DND-41 (cell line): ENCODE data around the gene IPCEF1.

ENCODE experiments used
- ATAC-seq: fragments of 200-7000 bp; cut with Tn5 transposase; 3 replicates; pipeline ENCODE4 v1.9.1; 2021; ENCODE audit warnings: low read depth; ENCODE audit not compliant: insufficient read depth
- DNase-seq: peaks from one replicate; pipeline ENCODE4 v3.0.0-alpha.2; 2020
- H2AFZ ChIP-seq: 2 replicates; pipeline ENCODE4 v1.6.0; 2012; ENCODE audit warnings: low read depth, low read length
- H3K27ac ChIP-seq: 2 replicates; pipeline ENCODE4 v1.5.1; 2012; ENCODE audit warnings: low read length, inconsistent platforms
- H3K27me3 ChIP-seq: fragments of 200-600 bp; sonication (generic); 2 replicates; pipeline ENCODE4 v1.6.0; 2012; ENCODE audit warnings: low read length, mild to moderate bottlenecking, inconsistent platforms; ENCODE audit not compliant: insufficient read depth, poor library complexity
- H3K36me3 ChIP-seq: 2 replicates; pipeline ENCODE4 v1.5.1; 2012; ENCODE audit warnings: low read length, inconsistent platforms; ENCODE audit not compliant: insufficient read depth
- H3K4me1 ChIP-seq: 2 replicates; pipeline ENCODE4 v1.5.1; 2012; ENCODE audit warnings: mild to moderate bottlenecking, low read length; ENCODE audit not compliant: insufficient read depth
- H3K4me2 ChIP-seq: 2 replicates; pipeline ENCODE4 v1.6.0; 2012; ENCODE audit warnings: mild to moderate bottlenecking, moderate library complexity, low read length, inconsistent platforms; ENCODE audit not compliant: insufficient read depth
- H3K4me3 ChIP-seq, 2 experiments: fragments of 200-600 bp in 1 of 2; shearing (Covaris generic) in 1 of 2; 2 replicates each; pipeline ENCODE4 v1.5.1; 2012 to 2016; ENCODE audit warnings: inconsistent platforms in 2 of 2, low read length in 2 of 2, mild to moderate bottlenecking in 2 of 2, low read depth in 1 of 2, moderate library complexity in 1 of 2
- H3K79me2 ChIP-seq: 2 replicates; pipeline ENCODE4 v1.6.0; 2012; ENCODE audit warnings: low read length, inconsistent platforms; ENCODE audit not compliant: insufficient read depth
- H3K9ac ChIP-seq: 2 replicates; pipeline ENCODE4 v1.6.0; 2012; ENCODE audit warnings: low read depth, mild to moderate bottlenecking, inconsistent platforms, low read length, moderate library complexity
- H3K9me3 ChIP-seq: 2 replicates; pipeline ENCODE4 v1.5.1; 2012; ENCODE audit warnings: low read length, moderate library complexity, mild to moderate bottlenecking, inconsistent platforms; ENCODE audit not compliant: insufficient read depth, severe bottlenecking
- H4K20me1 ChIP-seq: 2 replicates; pipeline ENCODE4 v1.6.0; 2012; ENCODE audit warnings: low read length; ENCODE audit not compliant: insufficient read depth
- EZH2 ChIP-seq: IDR thresholded peaks from 3 replicates; pipeline ENCODE4 v1.6.1; 2012; ENCODE audit warnings: borderline replicate concordance, low read depth, mild to moderate bottlenecking, moderate library complexity, low read length, inconsistent platforms; ENCODE audit not compliant: severe bottlenecking
- TF ChIP-seq, protein P1 (sequence below): IDR thresholded peaks from 2 replicates; pipeline ENCODE4 v1.5.1; 2012; ENCODE audit warnings: borderline replicate concordance, low read length, moderate library complexity, mild to moderate bottlenecking; ENCODE audit not compliant: poor library complexity, severe bottlenecking; ENCODE audit errors: extremely low read depth

Gene IPCEF1

DNA sequence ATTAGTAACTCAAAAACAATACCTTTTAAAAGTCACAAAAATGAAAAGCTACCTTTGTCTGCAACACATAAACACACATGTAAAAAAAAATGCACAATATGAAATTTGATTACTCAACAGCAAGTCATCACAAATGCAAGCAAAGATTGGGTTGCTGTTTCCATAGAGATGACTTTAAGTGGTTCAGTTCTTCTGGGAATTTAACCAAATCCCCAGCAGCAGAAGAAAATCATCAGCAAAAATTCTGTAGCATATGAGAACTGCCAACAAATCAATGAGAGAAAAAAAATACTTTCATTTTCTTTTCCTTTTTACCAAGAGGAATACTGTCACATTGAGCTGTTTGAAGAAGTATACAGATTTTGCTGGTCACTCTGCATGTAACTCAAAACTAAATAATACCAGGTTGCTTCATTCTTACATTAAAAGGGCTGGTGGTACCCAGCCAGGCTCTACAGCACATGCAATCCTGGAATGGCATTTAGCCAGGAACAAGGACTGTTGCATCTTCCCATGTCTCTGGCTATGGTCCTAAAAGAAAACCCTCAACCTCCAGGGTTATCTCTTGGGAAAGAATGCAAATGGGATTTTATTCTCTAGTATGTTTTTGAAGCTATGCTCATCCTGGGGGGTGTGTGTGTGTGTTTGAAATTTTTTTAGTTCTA lies 159.3 kb downstream of the IPCEF1 start:
- Histone ChIP-seq H3K27me3 (no peaks in the 10 kb centered on the region), H2AFZ (no peak overlapping the region), H3K27ac (no peak overlapping the region), H3K79me2 (no peaks in the 10 kb centered on the region), H3K4me3 (no peak overlapping the region), H3K9me3 (no peaks in the 10 kb centered on the region), H3K4me2 (no peak overlapping the region), H3K4me1 (no peaks in the 10 kb centered on the region), H4K20me1 (no peaks in the 10 kb centered on the region), H3K36me3 (peaks cover 19% of the 10 kb centered on the region), H3K9ac (no peak overlapping the region)
- TF ChIP-seq EZH2 = no peak
- TF ChIP-seq, protein P1, sequence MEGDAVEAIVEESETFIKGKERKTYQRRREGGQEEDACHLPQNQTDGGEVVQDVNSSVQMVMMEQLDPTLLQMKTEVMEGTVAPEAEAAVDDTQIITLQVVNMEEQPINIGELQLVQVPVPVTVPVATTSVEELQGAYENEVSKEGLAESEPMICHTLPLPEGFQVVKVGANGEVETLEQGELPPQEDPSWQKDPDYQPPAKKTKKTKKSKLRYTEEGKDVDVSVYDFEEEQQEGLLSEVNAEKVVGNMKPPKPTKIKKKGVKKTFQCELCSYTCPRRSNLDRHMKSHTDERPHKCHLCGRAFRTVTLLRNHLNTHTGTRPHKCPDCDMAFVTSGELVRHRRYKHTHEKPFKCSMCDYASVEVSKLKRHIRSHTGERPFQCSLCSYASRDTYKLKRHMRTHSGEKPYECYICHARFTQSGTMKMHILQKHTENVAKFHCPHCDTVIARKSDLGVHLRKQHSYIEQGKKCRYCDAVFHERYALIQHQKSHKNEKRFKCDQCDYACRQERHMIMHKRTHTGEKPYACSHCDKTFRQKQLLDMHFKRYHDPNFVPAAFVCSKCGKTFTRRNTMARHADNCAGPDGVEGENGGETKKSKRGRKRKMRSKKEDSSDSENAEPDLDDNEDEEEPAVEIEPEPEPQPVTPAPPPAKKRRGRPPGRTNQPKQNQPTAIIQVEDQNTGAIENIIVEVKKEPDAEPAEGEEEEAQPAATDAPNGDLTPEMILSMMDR = no peak
- DNase-seq = no peak
- ATAC-seq = no peak

- Histone ChIP-seq H3K9me3 (no peaks in the 10 kb centered on the region), H2AFZ (no peak overlapping the region), H3K4me1 (no peaks in the 10 kb centered on the region), H3K27ac (no peak overlapping the region), H3K36me3 (peaks cover 19% of the 10 kb centered on the region), H3K27me3 (no peaks in the 10 kb centered on the region), H3K79me2 (no peaks in the 10 kb centered on the region), H3K9ac (no peak overlapping the region), H4K20me1 (no peaks in the 10 kb centered on the region), H3K4me3 (no peak overlapping the region), H3K4me2 (no peak overlapping the region)
- ATAC-seq (no peak), DNase-seq (no peak)
- TF ChIP-seq, protein P1 = no peak
- TF ChIP-seq EZH2 = no peak
Measured at GRCh38 chr6:154196333-154196885, 160.2 kb downstream of the IPCEF1 start.

- ATAC-seq (no peak), DNase-seq (no peak)
- Histone ChIP-seq H3K79me2 (no peaks in the 10 kb centered on the region), H3K9ac (no peak overlapping the region), H2AFZ (no peak overlapping the region), H3K9me3 (peaks cover 7% of the 10 kb centered on the region), H3K36me3 (no peaks in the 10 kb centered on the region; the same call in 1 of the 2 replicates), H3K4me2 (no peak overlapping the region), H3K4me3 (no peak overlapping the region), H3K4me1 (no peaks in the 10 kb centered on the region), H3K27me3 (no peaks in the 10 kb centered on the region), H4K20me1 (no peaks in the 10 kb centered on the region), H3K27ac (no peak overlapping the region)
- TF ChIP-seq, protein P1 = no peak
- no peak for TF ChIP-seq EZH2
Measured at GRCh38 chr6:154187714-154188113, 168.9 kb downstream of the IPCEF1 start.
